ENCODE results near the gene PLEKHJ1. TPM values are rescaled to one million over a fixed set of nuclear protein-coding genes. Genes with fewer than 3 reads are reported as not detected.

The PLEKHJ1 gene
- total RNA-seq, 6 donors from 2014 or later: 67.2 to 114 (median 79.3) TPM

GRCh38 chr19:2280633-2281264 is 44.6 kb upstream of the PLEKHJ1 start:
- Histone ChIP-seq H3K4me3 (peak overlapping the region in 1 of 4 donors; percentile 28), H3K27ac (peak overlapping the region in 2 of 4 donors; percentile 1 to 52), H3K27me3 (no peaks in the 10 kb centered on the region), H3K4me1 (peaks cover 12 to 30% (median 21%) of the 10 kb centered on the region in 4 donors), H3K9me3 (no peaks in the 10 kb centered on the region), H3K36me3 (peaks cover 0 to 13% (median 8%) of the 10 kb centered on the region in 4 donors)
- ATAC-seq (ENCODE audit: low FRiP score in 2 of 2): no peak
- DNase-seq: no peak
- TF ChIP-seq EP300 (IDR thresholded peaks at IDR 0.05): no peak
- no peak for TF ChIP-seq POLR2A (IDR thresholded peaks at IDR 0.05)
- 83 to 88% methylated on average over 8 to 26 of the region's 26 CpGs for WGBS, 2 donors

GRCh38 chr19:2278459-2279158 is 42.5 kb upstream of the PLEKHJ1 start:
- no peaks in the 10 kb centered on the region for H3K9me3 ChIP-seq
- H3K27ac ChIP-seq: no peak overlapping the region
- ATAC-seq (ENCODE audit: low FRiP score in 2 of 2) (no peak), DNase-seq (peak in 1 of 2 donors; percentile 80)
- H3K4me3 ChIP-seq: no peak overlapping the region
- H3K36me3 ChIP-seq: peaks cover 0 to 15% (median 8%) of the 10 kb centered on the region in 4 donors
- WGBS, 2 donors: 87 to 94% methylated on average over 17 to 33 of the region's 33 CpGs
- TF ChIP-seq POLR2A (IDR thresholded peaks at IDR 0.05) (no peak), EP300 (IDR thresholded peaks at IDR 0.05) (no peak), CTCF (IDR thresholded peaks at IDR 0.05) (no peak), POLR2AphosphoS5 (IDR thresholded peaks at IDR 0.05) (no peak)
- H3K4me1 ChIP-seq: peaks cover 29 to 51% (median 38%) of the 10 kb centered on the region in 4 donors
- no peaks in the 10 kb centered on the region for H3K27me3 ChIP-seq

GRCh38 chr19:2277138-2277537 is 41.0 kb upstream of the PLEKHJ1 start:
- ATAC-seq (ENCODE audit: low FRiP score in 2 of 2) (no peak), DNase-seq (no peak)
- no peak overlapping the region for H3K4me3 ChIP-seq
- WGBS, 2 donors: 75 to 76% methylated on average over 9 of the region's 9 CpGs
- no peak overlapping the region for H3K27ac ChIP-seq
- TF ChIP-seq POLR2A (IDR thresholded peaks at IDR 0.05): no peak
- TF ChIP-seq EP300 (IDR thresholded peaks at IDR 0.05): no peak
- TF ChIP-seq POLR2AphosphoS5 (IDR thresholded peaks at IDR 0.05): no peak
- no peak for TF ChIP-seq CTCF (IDR thresholded peaks at IDR 0.05)
- peaks cover 9 to 29% (median 19%) of the 10 kb centered on the region in 4 donors for H3K36me3 ChIP-seq
- peaks cover 41 to 55% (median 44%) of the 10 kb centered on the region in 4 donors for H3K4me1 ChIP-seq
- H3K27me3 ChIP-seq: no peaks in the 10 kb centered on the region
- H3K9me3 ChIP-seq: no peaks in the 10 kb centered on the region

- no peak overlapping the region for H3K27ac ChIP-seq
- H3K4me1 ChIP-seq: peaks cover 41 to 55% (median 46%) of the 10 kb centered on the region in 4 donors
Observed at GRCh38 chr19:2276429-2276986, 40.4 kb upstream of the PLEKHJ1 start.

GRCh38 chr19:2275588-2276428 is 39.7 kb upstream of the PLEKHJ1 start:
- no peak for TF ChIP-seq EP300 (IDR thresholded peaks at IDR 0.05)
- TF ChIP-seq CTCF (IDR thresholded peaks at IDR 0.05): no peak
- TF ChIP-seq POLR2AphosphoS5 (IDR thresholded peaks at IDR 0.05): no peak
- TF ChIP-seq POLR2A (IDR thresholded peaks at IDR 0.05): no peak
- Histone ChIP-seq H3K36me3 (peaks cover 9 to 36% (median 27%) of the 10 kb centered on the region in 4 donors), H3K27ac (peak overlapping the region; percentile 18 to 44 (median 28)), H3K27me3 (no peaks in the 10 kb centered on the region), H3K4me3 (peak overlapping the region in 1 of 4 donors; percentile 4), H3K9me3 (no peaks in the 10 kb centered on the region), H3K4me1 (peaks cover 45 to 59% (median 51%) of the 10 kb centered on the region in 4 donors)
- DNase-seq (peak in 1 of 2 donors; percentile 87), ATAC-seq (ENCODE audit: low FRiP score in 2 of 2) (peak in 1 of 2 donors; percentile 42)
- 81% methylated on average over 51 of the region's 74 CpGs; no CpG with 5 or more reads in 1 of the 2 donors for WGBS, 2 donors

More at GRCh38 chr19:2276429-2276986, 40.4 kb upstream of the PLEKHJ1 start:
- no peaks in the 10 kb centered on the region for H3K9me3 ChIP-seq
- ATAC-seq (ENCODE audit: low FRiP score in 2 of 2) (no peak), DNase-seq (no peak)
- H3K36me3 ChIP-seq: peaks cover 9 to 35% (median 25%) of the 10 kb centered on the region in 4 donors
- TF ChIP-seq POLR2A (IDR thresholded peaks at IDR 0.05): no peak
- H3K4me3 ChIP-seq: no peak overlapping the region
- 93 to 96% methylated on average over 23 to 24 of the region's 28 CpGs for WGBS, 2 donors
- H3K27me3 ChIP-seq: no peaks in the 10 kb centered on the region
